Right ventricle myocardium superior (tissue), 1 donor: Measurements from ENCODE around the gene ANP32E. TPM values are rescaled to one million over a fixed set of nuclear protein-coding genes. Genes with fewer than 3 reads are reported as not detected.

Experiments
- ATAC-seq: fragments of 200-7000 bp; cut with Tn5 transposase; one replicate; pipeline ENCODE4 v1.9.1; 2020; ENCODE audit warnings: mild to moderate bottlenecking; ENCODE audit not compliant: poor library complexity
- DNase-seq: peaks from one replicate; pipeline ENCODE4 v3.0.0-alpha.2; 2020
- intact Hi-C: fragments of 100-400 bp; cut with DNase I; formaldehyde crosslinking; loops from one replicate; pipeline ENCODE4 v1.11.2; 2022
- total RNA-seq: library from RNA; stranded (reverse); fragmentation: NEBNext Ultra II Directional; extraction: Animal tissue kit (Norgen Biotek cat#: 25700); gene quantifications from one replicate; pipeline ENCODE4 v1.2.1, GENCODE V29; 2021
- donor health status: DM: no; HTN: yes; CAD: no; lungs with severe emphysema.

The ANP32E gene
- total RNA-seq, 1 donor from 2014 or later = 24.9 TPM

DNA sequence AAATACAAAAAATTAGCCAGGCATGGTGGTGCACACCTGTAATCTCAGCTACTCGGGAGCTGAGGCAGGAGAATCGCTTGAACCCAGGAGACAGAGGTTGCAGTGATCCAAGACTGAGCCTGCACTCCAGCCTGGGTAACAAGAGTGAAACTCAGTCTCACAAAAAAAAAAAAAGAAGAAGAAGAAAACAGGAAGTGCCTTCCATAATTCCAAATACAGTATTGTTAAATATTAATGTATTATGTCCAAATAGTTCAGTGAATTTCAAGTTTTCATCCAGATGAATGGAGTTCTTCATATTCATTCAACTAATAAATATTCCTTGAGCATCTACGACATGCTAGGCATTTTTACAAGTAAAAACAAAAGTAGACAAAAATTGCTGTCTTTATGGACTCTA, 52.9 kb downstream of the ANP32E start:
- DNase-seq (no peak), ATAC-seq (no peak)
- intact Hi-C loops = no loop called here

GRCh38 chr1:150182247-150182646, 53.7 kb downstream of the ANP32E start:
- DNase-seq (no peak), ATAC-seq (no peak)

GRCh38 chr1:150180474-150180873, 55.4 kb downstream of the ANP32E start:
- intact Hi-C loops = no loop called here
- DNase-seq (no peak), ATAC-seq (no peak)

More at GRCh38 chr1:150182247-150182646, 53.7 kb downstream of the ANP32E start:
- intact Hi-C loops = no loop called here

- DNase-seq = no peak
- intact Hi-C loops = loop anchor here (10.0 kb wide), 1 partner anchor 285 kb away; the partner anchor contains the start of gene BOLA1
- ATAC-seq = no peak
Measured at GRCh38 chr1:150179867-150180266, 56.0 kb downstream of the ANP32E start.

DNA sequence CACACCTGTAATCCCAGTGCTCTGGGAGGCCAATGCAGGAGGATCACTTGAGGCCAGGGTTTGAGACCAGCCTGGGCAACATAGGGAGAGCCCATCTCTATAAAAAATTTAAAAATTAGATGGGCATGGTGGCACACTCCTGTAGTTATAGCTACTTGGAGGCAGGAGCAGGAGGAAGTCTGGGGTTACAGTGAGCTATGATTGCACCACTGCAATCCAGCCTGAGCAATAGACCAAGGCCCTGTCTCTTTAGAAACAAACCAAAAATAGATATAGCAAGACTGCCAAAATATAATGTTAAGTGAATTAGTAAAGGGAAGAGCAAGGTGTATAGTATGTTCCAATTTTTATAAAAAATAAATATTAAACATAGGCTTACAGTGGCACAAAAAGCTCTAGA, 57.4 kb downstream of the ANP32E start:
- DNase-seq (no peak), ATAC-seq (peak; percentile 48)
- intact Hi-C loops = loop anchor here (10.0 kb wide), 1 partner anchor 284 kb away; the partner anchor contains the start of gene BOLA1

DNA sequence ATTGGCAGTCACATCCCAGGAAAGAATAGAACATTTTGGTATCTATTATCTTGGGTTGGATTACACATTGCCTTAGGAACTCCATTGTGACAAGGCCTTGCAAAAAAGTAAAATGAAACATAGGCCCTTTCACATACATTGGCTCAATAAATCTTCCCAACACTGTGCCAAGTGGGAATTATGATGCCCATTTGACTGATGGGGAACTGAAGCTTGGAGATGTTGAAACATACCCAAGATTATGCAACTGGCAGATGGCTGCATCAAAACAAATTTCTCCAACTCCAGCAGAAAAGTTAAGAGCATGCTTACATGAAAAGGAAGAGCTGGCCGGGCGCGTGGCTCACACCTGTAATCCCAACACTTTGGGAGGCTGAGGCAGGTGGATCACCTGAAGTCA, 59.3 kb downstream of the ANP32E start:
- intact Hi-C loops = loop anchor here (10.0 kb wide), 1 partner anchor 282 kb away; the partner anchor contains the start of gene BOLA1
- DNase-seq (no peak), ATAC-seq (peak; percentile 38)

DNA sequence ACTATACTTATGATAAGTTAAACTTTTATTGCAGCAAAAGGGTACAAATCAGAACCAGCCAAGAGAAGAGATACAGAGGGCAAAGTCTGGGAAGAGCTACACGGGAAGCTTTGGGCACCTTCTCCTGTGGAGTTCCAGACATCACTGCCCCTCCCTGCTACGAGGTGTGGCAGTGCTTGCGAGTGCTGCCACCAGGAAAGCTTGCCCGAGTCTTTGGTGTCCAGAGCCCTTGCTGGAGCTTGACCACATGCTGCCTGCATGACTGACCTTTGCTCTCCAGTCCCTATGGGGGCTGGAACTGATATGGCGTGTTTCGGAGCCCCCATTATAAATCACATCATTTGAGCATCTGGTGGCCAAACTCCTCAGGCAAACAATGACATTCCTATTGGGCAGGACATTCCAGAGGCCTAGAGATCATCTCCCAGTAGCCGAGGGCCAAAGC, 62.7 kb downstream of the ANP32E start:
- intact Hi-C loops = loop anchor here (10.0 kb wide), 1 partner anchor 278 kb away; the partner anchor contains the start of gene BOLA1
- DNase-seq (no peak), ATAC-seq (no peak)

GRCh38 chr1:150171801-150172200, 64.1 kb downstream of the ANP32E start:
- no peak for DNase-seq
- intact Hi-C loops = loop anchor here (10.0 kb wide), 1 partner anchor 277 kb away; the partner anchor contains the start of gene BOLA1
- no peak for ATAC-seq

DNA sequence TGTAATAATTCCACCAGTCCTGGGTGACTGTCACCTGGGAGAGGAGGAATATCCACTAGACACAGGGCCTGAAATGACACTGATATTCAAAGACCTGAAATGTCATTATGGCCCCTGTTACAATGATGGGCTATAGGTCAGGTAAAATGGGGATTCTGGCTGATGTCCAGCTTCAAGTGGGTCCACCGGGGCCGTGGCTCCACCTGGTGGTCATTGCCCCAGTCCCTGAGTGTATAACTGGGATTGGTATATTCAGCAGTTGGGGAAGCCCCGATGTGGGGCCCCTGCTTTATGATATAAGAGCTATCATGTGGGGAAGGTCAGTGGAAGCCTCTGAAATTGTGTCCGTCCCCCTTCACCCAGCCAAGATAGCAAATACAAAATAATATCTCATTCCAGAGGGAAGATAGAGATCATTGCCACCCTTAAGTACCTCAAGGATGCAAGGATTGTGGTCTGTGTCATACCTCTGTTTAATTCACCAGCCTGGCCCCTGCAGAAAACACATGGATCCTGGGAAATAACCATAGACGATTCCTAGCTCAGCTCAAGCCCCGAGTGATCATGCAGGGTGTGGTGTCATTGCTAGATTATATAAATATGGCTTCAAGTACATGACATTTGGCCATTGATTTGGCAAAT, 66.8 kb downstream of the ANP32E start:
- intact Hi-C loops = loop anchor here (5.0 kb wide), 2 partner anchors 97 to 207 kb away; no protein-coding TSS in a partner anchor
- ATAC-seq (peak; percentile 69), DNase-seq (peak; percentile 81)

Other genes starting within 250 kb of the ANP32E start
- gene OTUD7B, start 225.4 kb downstream of the ANP32E start, total RNA-seq = 23.2 TPM
- gene VPS45, start 168.3 kb downstream of the ANP32E start, total RNA-seq = 48.9 TPM
- 45.9 TPM for gene PLEKHO1, start 86.2 kb downstream of the ANP32E start, total RNA-seq
- 14.0 TPM for gene CA14, start 21.7 kb upstream of the ANP32E start, total RNA-seq
- 53.6 TPM for gene APH1A, start 32.9 kb upstream of the ANP32E start, total RNA-seq
- 8.8 TPM for gene C1orf54, start 36.7 kb upstream of the ANP32E start, total RNA-seq
- 11.8 TPM for gene CIART, start 46.4 kb upstream of the ANP32E start, total RNA-seq
- gene MRPS21, start 57.7 kb upstream of the ANP32E start, total RNA-seq = 71.2 TPM
- gene PRPF3, start 85.4 kb upstream of the ANP32E start, total RNA-seq = 18.0 TPM
- gene RPRD2, start 128.0 kb upstream of the ANP32E start, total RNA-seq = 20.8 TPM